GM12864 (cell line): ENCODE data around the gene BTNL2.

Experiments
- DNase-seq: peaks from one replicate; pipeline ENCODE4 v3.0.0-alpha.2; 2011; ENCODE audit warnings: low read depth
- H3K4me3 ChIP-seq: 2 replicates; pipeline ENCODE4 v1.5.1; 2011; ENCODE audit warnings: mild to moderate bottlenecking, low read depth, low read length, control low read depth
- TF ChIP-seq, protein P1 (sequence below): IDR thresholded peaks from 2 replicates; pipeline ENCODE4 v1.5.1; 2011; ENCODE audit warnings: low read depth, mild to moderate bottlenecking, moderate library complexity, low read length, control low read depth, inconsistent platforms; ENCODE audit errors: missing control alignments

BTNL2 gene, protein sequence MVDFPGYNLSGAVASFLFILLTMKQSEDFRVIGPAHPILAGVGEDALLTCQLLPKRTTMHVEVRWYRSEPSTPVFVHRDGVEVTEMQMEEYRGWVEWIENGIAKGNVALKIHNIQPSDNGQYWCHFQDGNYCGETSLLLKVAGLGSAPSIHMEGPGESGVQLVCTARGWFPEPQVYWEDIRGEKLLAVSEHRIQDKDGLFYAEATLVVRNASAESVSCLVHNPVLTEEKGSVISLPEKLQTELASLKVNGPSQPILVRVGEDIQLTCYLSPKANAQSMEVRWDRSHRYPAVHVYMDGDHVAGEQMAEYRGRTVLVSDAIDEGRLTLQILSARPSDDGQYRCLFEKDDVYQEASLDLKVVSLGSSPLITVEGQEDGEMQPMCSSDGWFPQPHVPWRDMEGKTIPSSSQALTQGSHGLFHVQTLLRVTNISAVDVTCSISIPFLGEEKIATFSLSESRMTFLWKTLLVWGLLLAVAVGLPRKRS

DNA sequence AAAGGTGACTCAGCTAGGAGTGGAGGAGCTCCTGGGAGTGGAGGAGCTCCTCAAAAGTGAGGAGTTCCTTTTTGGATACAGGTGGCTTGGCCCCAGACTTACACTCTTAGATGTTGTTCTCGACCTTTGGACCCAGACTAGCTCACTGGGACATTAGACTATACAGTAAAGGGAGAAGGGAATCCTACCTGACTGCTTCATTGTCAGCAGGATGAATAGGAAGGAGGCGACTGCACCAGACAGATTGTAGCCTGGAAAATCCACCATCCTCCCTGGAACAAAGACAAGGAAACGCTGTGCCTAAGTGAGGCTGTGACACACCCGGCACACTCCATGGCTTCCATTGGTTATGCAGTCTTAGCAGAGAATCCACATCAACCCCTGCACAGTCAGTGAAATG, at the start of gene BTNL2:
TSS of gene BTNL2 (minus strand) at position 325 of the 400 bp plus-strand sequence. CDS start at position 267, 58 bp downstream.
- DNase-seq: no peak
- no peak within 1 kb of the TSS for H3K4me3 ChIP-seq
- TF ChIP-seq, protein P1, sequence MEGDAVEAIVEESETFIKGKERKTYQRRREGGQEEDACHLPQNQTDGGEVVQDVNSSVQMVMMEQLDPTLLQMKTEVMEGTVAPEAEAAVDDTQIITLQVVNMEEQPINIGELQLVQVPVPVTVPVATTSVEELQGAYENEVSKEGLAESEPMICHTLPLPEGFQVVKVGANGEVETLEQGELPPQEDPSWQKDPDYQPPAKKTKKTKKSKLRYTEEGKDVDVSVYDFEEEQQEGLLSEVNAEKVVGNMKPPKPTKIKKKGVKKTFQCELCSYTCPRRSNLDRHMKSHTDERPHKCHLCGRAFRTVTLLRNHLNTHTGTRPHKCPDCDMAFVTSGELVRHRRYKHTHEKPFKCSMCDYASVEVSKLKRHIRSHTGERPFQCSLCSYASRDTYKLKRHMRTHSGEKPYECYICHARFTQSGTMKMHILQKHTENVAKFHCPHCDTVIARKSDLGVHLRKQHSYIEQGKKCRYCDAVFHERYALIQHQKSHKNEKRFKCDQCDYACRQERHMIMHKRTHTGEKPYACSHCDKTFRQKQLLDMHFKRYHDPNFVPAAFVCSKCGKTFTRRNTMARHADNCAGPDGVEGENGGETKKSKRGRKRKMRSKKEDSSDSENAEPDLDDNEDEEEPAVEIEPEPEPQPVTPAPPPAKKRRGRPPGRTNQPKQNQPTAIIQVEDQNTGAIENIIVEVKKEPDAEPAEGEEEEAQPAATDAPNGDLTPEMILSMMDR: no peak

DNA sequence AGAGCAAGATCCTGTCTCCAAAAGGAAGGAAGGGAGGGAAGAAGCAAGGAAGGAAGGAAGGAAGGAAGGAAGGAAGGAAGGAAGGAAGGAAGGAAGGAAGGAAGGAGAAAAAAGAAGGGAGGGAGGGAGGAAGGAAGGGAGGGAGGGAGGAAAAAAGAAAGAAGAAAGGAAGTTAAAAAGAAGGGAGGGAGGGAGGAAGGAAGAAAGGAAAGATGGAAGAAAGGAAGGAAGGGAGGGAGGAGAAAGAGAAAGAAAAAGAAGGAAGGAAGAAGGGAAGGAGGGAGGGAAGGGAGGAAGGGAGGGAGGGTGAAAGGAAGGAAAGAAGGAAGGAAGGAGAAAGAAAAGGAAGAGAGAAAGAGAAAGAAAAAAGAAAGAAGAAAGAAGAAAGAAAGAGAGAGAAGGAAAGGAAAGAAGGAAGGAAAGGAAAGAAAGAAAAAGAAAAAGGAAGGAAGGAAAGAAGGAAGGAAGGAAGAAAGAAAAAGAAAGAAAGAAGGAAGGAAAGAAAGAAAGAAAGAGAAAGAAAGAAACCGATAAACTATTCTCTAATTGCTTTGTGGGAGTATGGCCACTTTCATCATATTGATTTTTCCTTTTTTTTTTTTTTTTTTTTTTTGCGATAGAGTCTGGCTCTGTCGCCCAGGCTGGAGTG, 42.2 kb upstream of the BTNL2 start:
- no peak for DNase-seq
- TF ChIP-seq, protein P1: no peak
- no peak overlapping the region for H3K4me3 ChIP-seq

DNA sequence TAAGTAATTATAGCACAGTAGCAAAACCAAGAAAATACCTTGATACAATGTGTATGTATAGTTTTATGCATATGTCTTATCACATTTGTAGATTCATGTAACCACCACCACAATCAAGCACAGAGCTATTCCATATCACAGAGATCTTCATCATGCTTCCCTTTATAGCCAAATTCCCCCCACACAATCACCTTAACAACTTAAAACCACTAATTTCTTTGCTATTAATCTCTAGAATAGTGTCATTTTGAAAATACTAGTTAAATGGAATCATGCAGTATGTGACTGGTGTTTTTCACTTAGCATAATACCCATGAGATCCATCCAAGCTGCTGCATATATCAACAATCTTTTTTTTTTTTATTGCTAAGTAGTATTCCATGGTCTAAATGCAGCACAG, 41.0 kb upstream of the BTNL2 start:
- no peak overlapping the region for H3K4me3 ChIP-seq
- no peak for DNase-seq
- TF ChIP-seq, protein P1: no peak

DNA sequence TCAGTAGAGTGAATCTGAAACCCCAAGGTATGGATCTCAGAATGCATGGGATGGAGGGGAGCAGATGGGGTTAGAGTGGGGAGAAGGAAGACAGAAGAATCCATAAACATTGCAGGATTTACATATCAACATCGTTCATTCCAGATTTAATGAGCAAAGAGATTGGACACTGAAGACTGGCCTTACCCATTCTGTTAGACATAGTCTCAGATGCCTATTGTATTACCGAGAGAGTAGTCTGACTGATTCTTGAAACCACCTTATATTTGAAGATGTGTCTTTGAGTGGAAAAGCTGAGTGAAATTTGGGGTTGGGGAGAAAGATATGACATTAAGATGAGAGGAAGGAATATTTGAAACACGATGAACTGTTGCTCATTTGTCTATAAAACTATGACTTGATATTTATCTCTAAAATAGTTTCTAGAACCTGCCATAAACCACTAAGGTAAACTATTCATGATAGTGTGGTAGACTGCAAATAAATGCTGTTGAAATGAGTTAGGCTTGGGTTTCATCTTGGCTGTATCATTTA, 38.4 kb upstream of the BTNL2 start:
- DNase-seq: no peak
- TF ChIP-seq, protein P1: no peak
- no peak overlapping the region for H3K4me3 ChIP-seq

DNA sequence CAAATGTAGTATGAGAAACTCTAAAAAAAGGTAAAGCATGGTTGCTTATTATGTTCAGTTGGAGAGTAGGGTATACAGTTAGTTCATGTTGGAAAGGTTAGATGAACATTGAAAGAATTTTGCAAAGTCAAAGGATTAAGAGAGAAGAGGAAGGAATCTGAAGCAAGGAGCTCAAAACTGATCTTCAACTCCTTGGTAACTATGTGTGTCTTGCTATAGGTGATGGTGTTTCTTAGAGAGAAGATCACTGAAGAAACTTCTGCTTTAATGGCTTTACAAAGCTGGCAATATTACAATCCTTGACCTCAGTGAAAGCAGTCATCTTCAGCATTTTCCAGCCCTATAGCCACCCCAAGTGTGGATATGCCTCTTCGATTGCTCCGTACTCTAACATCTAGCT, 37.5 kb upstream of the BTNL2 start:
- DNase-seq: no peak
- H3K4me3 ChIP-seq: no peak overlapping the region
- TF ChIP-seq, protein P1: no peak

DNA sequence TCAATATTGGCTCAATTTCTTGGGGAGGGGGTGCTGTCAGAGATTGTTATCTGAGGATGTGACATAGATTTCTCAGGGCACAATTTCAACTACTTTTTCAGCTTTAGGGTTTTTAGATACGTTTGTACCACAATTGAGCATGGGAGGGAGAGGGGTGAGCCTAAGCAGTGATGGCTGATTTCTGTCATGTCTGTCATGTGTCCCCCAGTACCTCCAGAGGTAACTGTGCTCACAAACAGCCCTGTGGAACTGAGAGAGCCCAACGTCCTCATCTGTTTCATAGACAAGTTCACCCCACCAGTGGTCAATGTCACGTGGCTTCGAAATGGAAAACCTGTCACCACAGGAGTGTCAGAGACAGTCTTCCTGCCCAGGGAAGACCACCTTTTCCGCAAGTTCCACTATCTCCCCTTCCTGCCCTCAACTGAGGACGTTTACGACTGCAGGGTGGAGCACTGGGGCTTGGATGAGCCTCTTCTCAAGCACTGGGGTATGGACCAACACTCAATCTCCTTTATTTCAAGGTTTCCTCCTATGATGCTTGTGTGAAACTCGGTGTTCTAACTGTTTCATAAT, 36.1 kb upstream of the BTNL2 start:
- TF ChIP-seq, protein P1: no peak
- H3K4me3 ChIP-seq: peak overlapping the region; percentile 83
- no peak for DNase-seq
